Measurements from ENCODE around the gene TM9SF2. TPM values are rescaled to one million over a fixed set of nuclear protein-coding genes. Genes with fewer than 3 reads are reported as not detected.

TM9SF2 gene
- total RNA-seq (2013), result 180 TPM
- polyA plus RNA-seq (100 to 1,000 TPM in 2 of 3 donors, 10 to 100 TPM in 1; 54.0 to 255 (median 218) TPM), polyA minus RNA-seq (64.7 and 87.3 TPM in 2 replicates), total RNA-seq (143 to 283 (median 221) reads per million in 11 experiments)

GRCh38 chr13:99501184-99501847, at the start of gene TM9SF2:
Gene TM9SF2, plus strand, starts transcription at chr13:99501472. Its CDS starts 135 bp downstream, at chr13:99501607.
- H3K36me3 Mint-ChIP-seq, result peaks cover 1 to 2% of the 10 kb centered on the region in 2 donors
- H3K27ac ChIP-seq (ENCODE audit: low read depth in 1 of 2, low read length in 2 of 2), result peak within 1 kb of the TSS; percentile 90 to 95
- no peak for TF ChIP-seq CTCF (IDR thresholded peaks at IDR 0.05)
- peak within 1 kb of the TSS; percentile 88 to 98 (median 90) for H3K4me3 ChIP-seq (replicated peaks in 1 of 3; ENCODE audit: low read depth in 2 of 3, low read length in 3 of 3)
- peak; percentile 96 to 97 (median 97) for DNase-seq
- peak within 1 kb of the TSS; percentile 95 for H2AFZ ChIP-seq (ENCODE audit: insufficient read depth, low read depth, low read length, poor library complexity, severe bottlenecking)
- H3K27me3 ChIP-seq (ENCODE audit: control insufficient read depth in 2 of 2, insufficient read depth in 2 of 2, low read length in 2 of 2), result no peaks in the 10 kb centered on the region
- H3K27ac Mint-ChIP-seq, result peak within 1 kb of the TSS; percentile 95 to 98 (median 98)
- WGBS (ENCODE audit: insufficient coverage), result under 1% methylated on average over 50 of the region's 55 CpGs
- H3K4me3 Mint-ChIP-seq, result peak within 1 kb of the TSS; percentile 97
- peak within 1 kb of the TSS; percentile 83 for H3K4me2 ChIP-seq (replicated peaks; ENCODE audit: extremely low read depth, low read length, poor library complexity, severe bottlenecking)
- H3K9me3 Mint-ChIP-seq, result peaks cover 0 to 2% (median 0%) of the 10 kb centered on the region in 7 donors
- H4K20me1 ChIP-seq (ENCODE audit: insufficient read depth, low read length), result peaks cover 32% of the 10 kb centered on the region
- intact Hi-C loops (cut with micrococcal nuclease), result loop anchor here (5.0 to 10.0 kb wide), 2 partner anchors 59 to 103 kb away; partner anchors contain the start of gene CLYBL (in 1 of the 2)
- H3K4me1 ChIP-seq (ENCODE audit: control insufficient read depth in 1 of 2, insufficient read depth in 2 of 2, low read length in 2 of 2), result peaks cover 66 to 84% of the 10 kb centered on the region in 2 donors
- H3K27me3 Mint-ChIP-seq (ENCODE audit: low read depth in 3 of 3), result peaks cover 0 to 1% (median 0%) of the 10 kb centered on the region in 3 donors
- no peaks in the 10 kb centered on the region for H3K9me3 ChIP-seq (replicated peaks in 1 of 2; ENCODE audit: control insufficient read depth in 1 of 2, insufficient read depth in 1 of 2, low read length in 2 of 2)
- peak within 1 kb of the TSS; percentile 96 for H3K9ac ChIP-seq (ENCODE audit: insufficient read depth, low read length, poor library complexity, severe bottlenecking)
- peaks cover 63% of the 10 kb centered on the region for H3K79me2 ChIP-seq (ENCODE audit: insufficient read depth, low read length)
- H3K36me3 ChIP-seq (replicated peaks in 1 of 2; ENCODE audit: control insufficient read depth in 1 of 2, insufficient read depth in 2 of 2, low read length in 2 of 2), result no peaks in the 10 kb centered on the region
- H3K4me1 Mint-ChIP-seq, result peaks cover 67% of the 10 kb centered on the region

GRCh38 chr13:99454518-99455183, 46.6 kb upstream of the TM9SF2 start:
- Histone ChIP-seq H2AFZ (ENCODE audit: insufficient read depth, low read depth, low read length, poor library complexity, severe bottlenecking) (no peak overlapping the region), H3K4me1 (ENCODE audit: control insufficient read depth in 1 of 2, insufficient read depth in 2 of 2, low read length in 2 of 2) (no peaks in the 10 kb centered on the region), H3K9ac (ENCODE audit: insufficient read depth, low read length, poor library complexity, severe bottlenecking) (no peak overlapping the region), H3K27ac (ENCODE audit: low read depth in 1 of 2, low read length in 2 of 2) (no peak overlapping the region), H3K4me3 (replicated peaks in 1 of 3; ENCODE audit: low read depth in 2 of 3, low read length in 3 of 3) (no peak overlapping the region), H4K20me1 (ENCODE audit: insufficient read depth, low read length) (no peaks in the 10 kb centered on the region), H3K79me2 (ENCODE audit: insufficient read depth, low read length) (no peaks in the 10 kb centered on the region), H3K9me3 (replicated peaks in 1 of 2; ENCODE audit: control insufficient read depth in 1 of 2, insufficient read depth in 1 of 2, low read length in 2 of 2) (peaks cover 4 to 5% of the 10 kb centered on the region in 2 donors), H3K4me2 (replicated peaks; ENCODE audit: extremely low read depth, low read length, poor library complexity, severe bottlenecking) (no peak overlapping the region), H3K36me3 (replicated peaks in 1 of 2; ENCODE audit: control insufficient read depth in 1 of 2, insufficient read depth in 2 of 2, low read length in 2 of 2) (no peaks in the 10 kb centered on the region), H3K27me3 (ENCODE audit: control insufficient read depth in 2 of 2, insufficient read depth in 2 of 2, low read length in 2 of 2) (no peaks in the 10 kb centered on the region)
- intact Hi-C loops (cut with micrococcal nuclease), result no loop called here
- Mint-ChIP-seq H3K4me3 (no peak overlapping the region), H3K27ac (no peak overlapping the region), H3K4me1 (no peaks in the 10 kb centered on the region), H3K36me3 (no peaks in the 10 kb centered on the region), H3K27me3 (ENCODE audit: low read depth in 3 of 3) (peaks cover 2 to 3% (median 2%) of the 10 kb centered on the region in 3 donors), H3K9me3 (peaks cover 3 to 11% (median 6%) of the 10 kb centered on the region in 7 donors)
- TF ChIP-seq CTCF (IDR thresholded peaks at IDR 0.05), result no peak
- 89% methylated on average over 5 of the region's 9 CpGs for WGBS (ENCODE audit: insufficient coverage)
- no peak for DNase-seq

Measured in CD14-positive monocyte (primary cell).